PFSK-1 (cell line): Measurements from ENCODE around the gene ASS1.

Source experiments
- FOXP2 ChIP-seq: optimal IDR thresholded peaks from 2 replicates; pipeline ENCODE3; 2011; ENCODE audit warnings: borderline replicate concordance, control low read depth, inconsistent platforms; ENCODE audit not compliant: insufficient read depth; ENCODE audit errors: extremely low read length, extremely low read depth
- POLR2AphosphoS5 ChIP-seq: IDR thresholded peaks from 2 replicates; pipeline ENCODE4 v1.6.1; 2012; ENCODE audit warnings: low read depth, mild to moderate bottlenecking, control low read depth, low read length, moderate library complexity
- REST ChIP-seq, 2 experiments: IDR thresholded peaks; 2 replicates each; pipeline versions ENCODE4 v1.6.1 to v1.8.0; 2011 to 2012; ENCODE audit warnings: low read depth in 2 of 2, low read length in 2 of 2, control low read depth in 1 of 2, inconsistent platforms in 1 of 2, mild to moderate bottlenecking in 1 of 2, moderate library complexity in 1 of 2; ENCODE audit not compliant: insufficient read depth in 1 of 2
- SIN3A ChIP-seq: IDR thresholded peaks from 2 replicates; pipeline ENCODE4 v1.6.1; 2012; ENCODE audit warnings: mild to moderate bottlenecking, low read length, moderate library complexity, borderline replicate concordance; ENCODE audit not compliant: insufficient read depth
- TAF1 ChIP-seq: IDR thresholded peaks from 2 replicates; pipeline ENCODE4 v1.6.1; 2012; ENCODE audit warnings: low read length, control low read depth, borderline replicate concordance; ENCODE audit not compliant: insufficient read depth

The ASS1 gene

GRCh38 chr9:130468566-130468965 lies 23.8 kb downstream of the ASS1 start:
- no peak for TF ChIP-seq REST (IDR thresholded peaks at IDR 0.05; ENCODE audit: insufficient read depth in 1 of 2, low read depth in 2 of 2, low read length in 2 of 2)
- no peak for TF ChIP-seq SIN3A
- no peak for TF ChIP-seq FOXP2
- TF ChIP-seq TAF1, result no peak
- TF ChIP-seq POLR2AphosphoS5, result no peak

- TF ChIP-seq REST (IDR thresholded peaks at IDR 0.05; ENCODE audit: insufficient read depth in 1 of 2, low read depth in 2 of 2, low read length in 2 of 2), result no peak
- no peak for TF ChIP-seq FOXP2
- TF ChIP-seq SIN3A, result no peak
- TF ChIP-seq TAF1, result no peak
- TF ChIP-seq POLR2AphosphoS5, result no peak
Measured at GRCh38 chr9:130470269-130470668, 25.5 kb downstream of the ASS1 start.

- TF ChIP-seq REST (IDR thresholded peaks at IDR 0.05; ENCODE audit: insufficient read depth in 1 of 2, low read depth in 2 of 2, low read length in 2 of 2) (no peak), SIN3A (no peak), FOXP2 (no peak), TAF1 (no peak), POLR2AphosphoS5 (no peak)
Measured at GRCh38 chr9:130470950-130471349, 26.2 kb downstream of the ASS1 start.

GRCh38 chr9:130471411-130472183 lies 26.8 kb downstream of the ASS1 start:
- TF ChIP-seq TAF1 (no peak), SIN3A (no peak), FOXP2 (no peak), POLR2AphosphoS5 (no peak), REST (IDR thresholded peaks at IDR 0.05; ENCODE audit: insufficient read depth in 1 of 2, low read depth in 2 of 2, low read length in 2 of 2) (no peak)
